B cell (primary cell): ENCODE results near the gene YY1AP1. TPM values are rescaled to one million over a fixed set of nuclear protein-coding genes. Genes with fewer than 3 reads are reported as not detected.
A peak's percentile ranks its signal among the peaks of the same experiment; 100 is the strongest.
"Not testable (repeated sequence)": the region's sequence is repeated elsewhere in the genome, so short reads cannot be mapped to it uniquely, and the experiment has no call there.

Experiments
- ATAC-seq: fragments of 200-7000 bp; cut with Tn5 transposase; one replicate; pipeline ENCODE4 v1.10.0; 2021; ENCODE audit warnings: low read depth, mild to moderate bottlenecking, moderate number of reproducible peaks, moderate library complexity
- CTCF ChIA-PET: fragments of 350-600 bp; sonication (Branson Sonifier 250); formaldehyde crosslinking; loops from one replicate; lab custom pipeline; 2021; ENCODE audit warnings: antibody characterized with exemption, inconsistent platforms; lab: Charles Lee
- POLR2A ChIA-PET: fragments of 350-600 bp; sonication (Branson Sonifier 250); formaldehyde crosslinking; loops from one replicate; lab custom pipeline; 2021; ENCODE audit warnings: antibody characterized with exemption; lab: Charles Lee
- DNase-seq: peaks from one replicate; pipeline ENCODE4 v3.0.0; 2013
- H2AFZ ChIP-seq: 2 replicates; pipeline ENCODE4 v1.6.1; 2012; ENCODE audit warnings: mild to moderate bottlenecking, low read depth, low read length; ENCODE audit not compliant: insufficient read depth, poor library complexity, severe bottlenecking
- H3K27ac ChIP-seq, 2 donors: 1 replicate in 1 of 2; 2 replicates in 1 of 2; pipeline ENCODE4 v1.5.1; 2012 to 2013; ENCODE audit warnings: low read length in 2 of 2, mild to moderate bottlenecking in 2 of 2, moderate library complexity in 1 of 2
- H3K27me3 ChIP-seq, 4 experiments: fragments of 200-600 bp in 1 of 4; sonication (generic) in 1 of 4; replicated peaks in 1 of 4; 1 replicate in 2 of 4; 2 replicates in 2 of 4; pipeline versions ENCODE4 v1.6.1 to v1.7.0; 2013 to 2016; ENCODE audit warnings: low read length in 3 of 4, mild to moderate bottlenecking in 2 of 4, mixed read lengths in 1 of 4, moderate library complexity in 1 of 4; ENCODE audit not compliant: insufficient read depth in 4 of 4, control insufficient read depth in 3 of 4; ENCODE audit errors: control extremely low read depth in 1 of 4
- H3K36me3 ChIP-seq, 2 experiments: replicated peaks in 1 of 2; 1 replicate in 1 of 2; 2 replicates in 1 of 2; pipeline versions ENCODE4 v1.6.1 to v1.7.1; 2013; ENCODE audit warnings: low read length in 1 of 2; ENCODE audit not compliant: insufficient read depth in 2 of 2, control insufficient read depth in 1 of 2; ENCODE audit errors: control extremely low read depth in 1 of 2, extremely low read depth in 1 of 2
- H3K4me1 ChIP-seq, 2 donors: fragments of 200-600 bp in 1 of 2; sonication (generic) in 1 of 2; 1 replicate in 1 of 2; 2 replicates in 1 of 2; pipeline versions ENCODE4 v1.5.1 to v1.6.1; 2013 to 2017; ENCODE audit warnings: low read length in 2 of 2; ENCODE audit not compliant: control insufficient read depth in 2 of 2, insufficient read depth in 2 of 2
- H3K4me2 ChIP-seq: replicated peaks from 2 replicates; pipeline ENCODE3; 2012; ENCODE audit warnings: mild to moderate bottlenecking, low read depth, low read length; ENCODE audit not compliant: poor library complexity, severe bottlenecking
- H3K4me3 ChIP-seq, 5 experiments: fragments of 200-600 bp in 1 of 5; sonication (generic) in 1 of 5; 1 replicate in 3 of 5; 2 replicates in 2 of 5; pipeline versions ENCODE4 v1.5.1 to v1.7.0; 2011 to 2016; ENCODE audit warnings: low read length in 4 of 5, mild to moderate bottlenecking in 4 of 5, low read depth in 2 of 5, control low read depth in 1 of 5, moderate library complexity in 1 of 5; ENCODE audit not compliant: insufficient read depth in 1 of 5; ENCODE audit errors: control extremely low read depth in 1 of 5, extremely low read depth in 1 of 5
- H3K79me2 ChIP-seq: fragments of 200-600 bp; sonication (generic); one replicate; pipeline ENCODE4 v1.6.0; 2016; ENCODE audit warnings: low read length; ENCODE audit not compliant: control insufficient read depth, insufficient read depth
- H3K9ac ChIP-seq: fragments of 200-600 bp; sonication (generic); 2 replicates; pipeline ENCODE4 v1.6.1; 2017; ENCODE audit warnings: mild to moderate bottlenecking, low read length, moderate library complexity
- H3K9me3 ChIP-seq, 3 donors: one replicate each; pipeline versions ENCODE4 v1.6.1 to v1.7.1; 2013; ENCODE audit warnings: low read length in 2 of 3; ENCODE audit not compliant: control insufficient read depth in 2 of 3, insufficient read depth in 1 of 3; ENCODE audit errors: control extremely low read depth in 1 of 3
- H4K20me1 ChIP-seq: 2 replicates; pipeline ENCODE4 v1.6.0; 2012; ENCODE audit warnings: mild to moderate bottlenecking, low read length; ENCODE audit not compliant: insufficient read depth, control insufficient read depth, poor library complexity, severe bottlenecking
- H3K27ac Mint-ChIP-seq: one replicate; pipeline ENCODE4 v1.8.0; 2021; ENCODE audit warnings: mixed read lengths
- H3K27me3 Mint-ChIP-seq: one replicate; pipeline ENCODE4 v1.8.0; 2021; ENCODE audit warnings: mixed read lengths
- H3K4me1 Mint-ChIP-seq: one replicate; pipeline ENCODE4 v1.8.0; 2021; ENCODE audit warnings: mixed read lengths
- H3K4me3 Mint-ChIP-seq: one replicate; pipeline ENCODE4 v1.8.0; 2021; ENCODE audit warnings: mixed read lengths
- H3K9me3 Mint-ChIP-seq: one replicate; pipeline ENCODE4 v1.8.0; 2022; ENCODE audit warnings: mixed read lengths; ENCODE audit not compliant: insufficient read depth
- CTCF ChIP-seq: fragments of 200-600 bp; IDR thresholded peaks from one replicate; pipeline ENCODE4 v1.8.0; 2022; ENCODE audit warnings: antibody characterized with exemption, mild to moderate bottlenecking
- EZH2 ChIP-seq: IDR thresholded peaks from 2 replicates; pipeline ENCODE4 v1.6.1; 2012; ENCODE audit warnings: borderline replicate concordance, low read depth, mild to moderate bottlenecking, moderate library complexity, low read length; ENCODE audit not compliant: insufficient read depth, poor library complexity, severe bottlenecking
- WGBS: methylation state at CpG from one replicate; pipeline ENCODE4 v1.1.5; 2013; ENCODE audit warnings: missing lambda C conversion rate; ENCODE audit not compliant: insufficient coverage; 5-methylcytosine and 5-hydroxymethylcytosine counted together
- intact Hi-C: fragments of 100-400 bp; cut with micrococcal nuclease; formaldehyde crosslinking; loops from one replicate; pipeline ENCODE4 v1.10.0; 2022
- polyA plus RNA-seq: library from polyadenylated mRNA; depleted of rRNA; stranded (reverse); fragments of >200 nt; gene quantifications from 2 replicates; pipeline ENCODE4 v1.2.3, GENCODE V29; 2012
- total RNA-seq, 2 donors: library from RNA; stranded (reverse); fragments of 120-200 nt in 1 of 2; gene quantifications; 1 replicate in 1 of 2; 2 replicates in 1 of 2; pipeline versions ENCODE4 v1.2.3 to v1.2.4, GENCODE V29; 2013 to 2022

The YY1AP1 gene
- total and polyA plus RNA-seq, 2 donors (not counting 1 experiment from before 2014, with no cell fraction given), result 95.4 to 156 TPM

- peaks cover 94% of the 10 kb centered on the region for H3K79me2 ChIP-seq
- H3K9ac ChIP-seq, result no peak overlapping the region
- Mint-ChIP-seq H3K4me1 (peaks cover 43% of the 10 kb centered on the region), H3K27ac (no peak overlapping the region), H3K4me3 (no peak overlapping the region), H3K9me3 (peaks cover 3% of the 10 kb centered on the region), H3K27me3 (no peaks in the 10 kb centered on the region)
- CTCF ChIA-PET, result no interaction called here
- no peaks in the 10 kb centered on the region for H3K9me3 ChIP-seq
- no peak overlapping the region for H3K27ac ChIP-seq
- WGBS, result no CpG with 5 or more reads among the region's 7 CpGs
- H3K36me3 ChIP-seq, result peaks cover 0 to 7% of the 10 kb centered on the region in 2 experiments
- H3K4me3 ChIP-seq, result no peak overlapping the region
- H3K4me1 ChIP-seq, result peaks cover 8 to 11% of the 10 kb centered on the region in 2 donors
- intact Hi-C loops, result no loop called here
- DNase-seq (no peak), ATAC-seq (no peak)
- no peaks in the 10 kb centered on the region for H3K27me3 ChIP-seq
- TF ChIP-seq CTCF (no peak), EZH2 (no peak)
- H3K4me2 ChIP-seq, result no peak overlapping the region
- POLR2A ChIA-PET, result no interaction called here
- peaks cover 15% of the 10 kb centered on the region for H4K20me1 ChIP-seq
- no peak overlapping the region for H2AFZ ChIP-seq
Observed at GRCh38 chr1:155694167-155694566, 5.6 kb upstream of the YY1AP1 start.

- ATAC-seq (no peak), DNase-seq (no peak)
- ChIA-PET CTCF (no interaction called here), POLR2A (no interaction called here)
- Histone ChIP-seq H3K4me1 (peaks cover 8 to 11% of the 10 kb centered on the region in 2 donors), H3K36me3 (peaks cover 0 to 7% of the 10 kb centered on the region in 2 experiments), H4K20me1 (peaks cover 14% of the 10 kb centered on the region), H3K79me2 (peaks cover 94% of the 10 kb centered on the region), H3K9me3 (no peaks in the 10 kb centered on the region), H3K4me2 (no peak overlapping the region), H3K27ac (no peak overlapping the region), H3K27me3 (no peaks in the 10 kb centered on the region), H3K9ac (no peak overlapping the region), H3K4me3 (no peak overlapping the region), H2AFZ (no peak overlapping the region)
- no CpG with 5 or more reads among the region's 8 CpGs for WGBS
- no peak overlapping the region for H3K4me3 Mint-ChIP-seq
- no peak for TF ChIP-seq EZH2
- TF ChIP-seq CTCF, result no peak
- H3K27ac Mint-ChIP-seq, result no peak overlapping the region
- no peaks in the 10 kb centered on the region for H3K27me3 Mint-ChIP-seq
- H3K9me3 Mint-ChIP-seq, result peaks cover 3% of the 10 kb centered on the region
- peaks cover 42% of the 10 kb centered on the region for H3K4me1 Mint-ChIP-seq
- intact Hi-C loops, result no loop called here
Observed at GRCh38 chr1:155691992-155692528, 3.5 kb upstream of the YY1AP1 start.

GRCh38 chr1:155689081-155689607 is 570 bp upstream of the YY1AP1 start, which contains the start of gene DAP3:
Gene DAP3 (plus strand): TSS chr1:155689091. CDS start chr1:155709780, 20,689 bp downstream.
- H3K9me3 Mint-ChIP-seq, H3K27me3 Mint-ChIP-seq, CTCF ChIA-PET, H3K36me3 ChIP-seq, ATAC-seq, H3K9me3 ChIP-seq, DNase-seq, POLR2A ChIA-PET, H3K27me3 ChIP-seq: not testable (repeated sequence)
- Histone ChIP-seq H2AFZ (peak within 1 kb of the TSS; percentile 100), H3K4me1 (peaks cover 16 to 19% of the 10 kb centered on the region in 2 donors), H4K20me1 (peaks cover 19% of the 10 kb centered on the region), H3K79me2 (peaks cover 91% of the 10 kb centered on the region), H3K9ac (peak within 1 kb of the TSS; percentile 98), H3K4me3 (peak within 1 kb of the TSS; percentile 80 to 97 (median 95)), H3K27ac (peak within 1 kb of the TSS; percentile 72 to 97), H3K4me2 (peak within 1 kb of the TSS; percentile 75)
- Mint-ChIP-seq H3K4me1 (peaks cover 50% of the 10 kb centered on the region), H3K27ac (peak within 1 kb of the TSS; percentile 97), H3K4me3 (peak within 1 kb of the TSS; percentile 97)
- WGBS, result under 1% methylated on average over 19 of the region's 28 CpGs
- intact Hi-C loops, result loop anchor here (2.0 kb wide), 4 partner anchors 56 to 380 kb away; partner anchors contain the start of genes FDPS, RIT1 and SYT11
